Fibroblast of lung (primary cell): ENCODE measurements around the gene C3orf33. TPM values are rescaled to one million over a fixed set of nuclear protein-coding genes. Genes with fewer than 3 reads are reported as not detected.

Source experiments
- DNase-seq, 2 donors: peaks; one replicate each; pipeline versions ENCODE4 v3.0.0 to v3.0.0-alpha.2; 2010; ENCODE audit warnings: low read depth in 2 of 2
- H2AFZ ChIP-seq: 2 replicates; pipeline ENCODE4 v1.5.1; 2012; ENCODE audit warnings: low read length, control low read depth, inconsistent platforms
- H3K27ac ChIP-seq: 2 replicates; pipeline ENCODE4 v1.5.1; 2011; ENCODE audit warnings: low read length, control low read depth; ENCODE audit not compliant: insufficient read depth
- H3K27me3 ChIP-seq: 2 replicates; pipeline ENCODE4 v1.5.1; 2011; ENCODE audit warnings: mild to moderate bottlenecking, low read length; ENCODE audit not compliant: control insufficient read depth, insufficient read depth
- H3K36me3 ChIP-seq: 2 replicates; pipeline ENCODE4 v1.5.1; 2011; ENCODE audit warnings: low read length; ENCODE audit not compliant: control insufficient read depth, insufficient read depth
- H3K4me1 ChIP-seq: 2 replicates; pipeline ENCODE4 v1.5.1; 2011; ENCODE audit warnings: low read length; ENCODE audit not compliant: control insufficient read depth, insufficient read depth; ENCODE audit errors: extremely low read depth
- H3K4me2 ChIP-seq: 2 replicates; pipeline ENCODE4 v1.5.1; 2011; ENCODE audit warnings: low read length, control low read depth; ENCODE audit not compliant: insufficient read depth; ENCODE audit errors: extremely low read depth
- H3K4me3 ChIP-seq, 4 experiments: fragments of 200-600 bp in 1 of 4; sonication (generic) in 1 of 4; replicated peaks in 1 of 4; 2 replicates each; pipeline ENCODE4 v1.5.1; 2011 to 2016; ENCODE audit warnings: low read length in 4 of 4, low read depth in 3 of 4, mild to moderate bottlenecking in 3 of 4, control low read depth in 2 of 4, inconsistent platforms in 1 of 4, mixed read lengths in 1 of 4; ENCODE audit not compliant: insufficient read depth in 1 of 4; ENCODE audit errors: control extremely low read depth in 1 of 4
- H3K79me2 ChIP-seq: 2 replicates; pipeline ENCODE4 v1.5.1; 2012; ENCODE audit warnings: mild to moderate bottlenecking, low read length, inconsistent platforms; ENCODE audit not compliant: control insufficient read depth, insufficient read depth
- H3K9ac ChIP-seq: 2 replicates; pipeline ENCODE4 v1.5.1; 2011; ENCODE audit warnings: mild to moderate bottlenecking, low read length, control low read depth; ENCODE audit not compliant: insufficient read depth
- H3K9me3 ChIP-seq: 2 replicates; pipeline ENCODE4 v1.5.1; 2012; ENCODE audit warnings: low read depth, low read length; ENCODE audit not compliant: control insufficient read depth, insufficient read depth
- H4K20me1 ChIP-seq: 2 replicates; pipeline ENCODE4 v1.5.1; 2011; ENCODE audit warnings: low read length; ENCODE audit not compliant: control insufficient read depth, insufficient read depth; ENCODE audit errors: extremely low read depth
- CTCF ChIP-seq, 2 donors: IDR thresholded peaks in 1 of 2; conservative IDR thresholded peaks in 1 of 2; 1 replicate in 1 of 2; 2 replicates in 1 of 2; pipeline ENCODE4 v1.5.1; 2011 to 2012; ENCODE audit warnings: low read length in 2 of 2, control low read depth in 1 of 2, inconsistent platforms in 1 of 2, low read depth in 1 of 2, mild to moderate bottlenecking in 1 of 2
- EZH2 ChIP-seq: IDR thresholded peaks from 2 replicates; pipeline ENCODE4 v1.5.1; 2012; ENCODE audit warnings: low read length, control low read depth, mild to moderate bottlenecking; ENCODE audit errors: missing control alignments
- polyA plus RNA-seq, 2 donors: library from polyadenylated mRNA; depleted of rRNA in 1 of 2; stranded (reverse) in 1 of 2; unstranded in 1 of 2; fragments of >200 nt; gene quantifications; 2 replicates each; pipeline ENCODE4 v1.2.1, GENCODE V29; 2011 to 2012; ENCODE audit warnings: missing spikeins in 1 of 2
- total RNA-seq: library from RNA; depleted of rRNA; stranded (reverse); fragments of >200 nt; gene quantifications from 2 replicates; pipeline ENCODE4 v1.2.1, GENCODE V29; 2014

The C3orf33 gene
- total and polyA plus RNA-seq, 2 donors (not counting 1 experiment from before 2014, with no cell fraction given) = 3.3 to 3.6 TPM

GRCh38 chr3:155771126-155771525 is 35.0 kb downstream of the C3orf33 start:
- no peaks in the 10 kb centered on the region for H3K27me3 ChIP-seq
- no peaks in the 10 kb centered on the region for H3K9me3 ChIP-seq
- H3K4me2 ChIP-seq = no peak overlapping the region
- no peak overlapping the region for H2AFZ ChIP-seq
- no peak overlapping the region for H3K4me3 ChIP-seq
- no peaks in the 10 kb centered on the region for H3K36me3 ChIP-seq
- no peak for DNase-seq
- no peaks in the 10 kb centered on the region for H4K20me1 ChIP-seq
- no peak overlapping the region for H3K27ac ChIP-seq
- TF ChIP-seq CTCF (conservative IDR thresholded peaks at IDR 0.05 in 1 of 2, IDR thresholded peaks at IDR 0.05 in 1 of 2; ENCODE audit: low read depth in 1 of 2, low read length in 2 of 2) = no peak
- no peak for TF ChIP-seq EZH2
- no peaks in the 10 kb centered on the region for H3K79me2 ChIP-seq
- no peaks in the 10 kb centered on the region for H3K4me1 ChIP-seq
- no peak overlapping the region for H3K9ac ChIP-seq

- no peaks in the 10 kb centered on the region for H3K36me3 ChIP-seq
- peak; percentile 46 to 75 for DNase-seq
- H3K27me3 ChIP-seq = no peaks in the 10 kb centered on the region
- H3K4me1 ChIP-seq = no peaks in the 10 kb centered on the region
- no peaks in the 10 kb centered on the region for H3K9me3 ChIP-seq
- no peak overlapping the region for H3K4me3 ChIP-seq
- TF ChIP-seq EZH2 = no peak
- TF ChIP-seq CTCF (conservative IDR thresholded peaks at IDR 0.05 in 1 of 2, IDR thresholded peaks at IDR 0.05 in 1 of 2; ENCODE audit: low read depth in 1 of 2, low read length in 2 of 2) = no peak
- H3K27ac ChIP-seq = no peak overlapping the region
- H3K4me2 ChIP-seq = no peak overlapping the region
- no peaks in the 10 kb centered on the region for H3K79me2 ChIP-seq
- no peak overlapping the region for H2AFZ ChIP-seq
- H3K9ac ChIP-seq = no peak overlapping the region
- H4K20me1 ChIP-seq = no peaks in the 10 kb centered on the region
These were observed 39.9 kb downstream of the C3orf33 start for GRCh38 chr3:155766206-155766605.

- no peak for TF ChIP-seq CTCF (conservative IDR thresholded peaks at IDR 0.05 in 1 of 2, IDR thresholded peaks at IDR 0.05 in 1 of 2; ENCODE audit: low read depth in 1 of 2, low read length in 2 of 2)
- TF ChIP-seq EZH2 = no peak
These were observed 42.1 kb downstream of the C3orf33 start for GRCh38 chr3:155763870-155764463.

More at GRCh38 chr3:155763870-155764463, 42.1 kb downstream of the C3orf33 start:
- Histone ChIP-seq H3K27me3 (no peaks in the 10 kb centered on the region), H3K36me3 (no peaks in the 10 kb centered on the region), H2AFZ (no peak overlapping the region), H3K9ac (no peak overlapping the region), H3K4me1 (no peaks in the 10 kb centered on the region), H3K79me2 (no peaks in the 10 kb centered on the region), H3K4me2 (no peak overlapping the region), H3K4me3 (no peak overlapping the region), H4K20me1 (no peaks in the 10 kb centered on the region), H3K27ac (no peak overlapping the region), H3K9me3 (no peaks in the 10 kb centered on the region)
- DNase-seq = no peak
